ENCODE measurements around the gene CNOT4. TPM values are rescaled to one million over a fixed set of nuclear protein-coding genes. Genes with fewer than 3 reads are reported as not detected.

Gene CNOT4
- total RNA-seq, 4 donors from 2014 or later, result 17.8 to 35.0 (median 26.2) TPM

GRCh38 chr7:135334830-135335543 is 174.9 kb downstream of the CNOT4 start:
- Histone ChIP-seq H3K27ac (no peak overlapping the region), H3K4me1 (no peaks in the 10 kb centered on the region), H3K9me3 (no peaks in the 10 kb centered on the region), H3K27me3 (no peaks in the 10 kb centered on the region), H3K4me3 (no peak overlapping the region), H3K36me3 (no peaks in the 10 kb centered on the region)
- TF ChIP-seq POLR2A (IDR thresholded peaks at IDR 0.05) (no peak), POLR2AphosphoS5 (IDR thresholded peaks at IDR 0.05) (no peak), CTCF (IDR thresholded peaks at IDR 0.05) (no peak), EP300 (IDR thresholded peaks at IDR 0.05) (no peak)
- no peak for ATAC-seq
- WGBS, 2 donors (ENCODE audit: low coverage in 1 of 2), result 0 to 50% methylated on average over 1 to 2 of the region's 10 CpGs

- Histone ChIP-seq H3K27me3 (no peaks in the 10 kb centered on the region), H3K4me3 (no peak overlapping the region), H3K4me1 (no peaks in the 10 kb centered on the region), H3K27ac (no peak overlapping the region), H3K36me3 (no peaks in the 10 kb centered on the region), H3K9me3 (no peaks in the 10 kb centered on the region)
- no peak for ATAC-seq
- no peak for TF ChIP-seq EP300 (IDR thresholded peaks at IDR 0.05)
- TF ChIP-seq POLR2A (IDR thresholded peaks at IDR 0.05), result no peak
- no peak for TF ChIP-seq POLR2AphosphoS5 (IDR thresholded peaks at IDR 0.05)
- no peak for TF ChIP-seq CTCF (IDR thresholded peaks at IDR 0.05)
- WGBS, 2 donors (ENCODE audit: low coverage in 1 of 2), result 86 to 94% methylated on average over 1 of the region's 1 CpG
Measured at GRCh38 chr7:135333946-135334345, 176.0 kb downstream of the CNOT4 start.

DNA sequence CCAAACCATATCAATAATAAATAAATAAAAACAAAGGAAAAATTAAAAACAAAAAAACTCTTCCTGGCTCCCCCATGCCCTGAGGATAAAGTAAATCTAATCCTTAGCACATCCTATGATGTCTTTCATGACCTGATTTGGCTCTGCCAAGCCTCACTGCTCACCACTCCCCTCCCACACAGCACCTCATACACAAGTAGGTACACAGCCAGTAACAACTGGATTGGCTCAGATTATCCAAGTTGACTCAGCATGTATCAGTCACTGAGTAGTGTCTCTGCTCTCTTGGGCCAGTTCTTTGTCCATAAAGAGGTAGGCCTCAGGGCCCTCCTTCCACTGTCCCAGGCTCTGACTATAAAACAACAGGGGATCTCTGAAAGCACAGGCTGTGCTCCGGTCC is 176.7 kb downstream of the CNOT4 start:
- TF ChIP-seq POLR2A (IDR thresholded peaks at IDR 0.05) (no peak), POLR2AphosphoS5 (IDR thresholded peaks at IDR 0.05) (no peak), CTCF (IDR thresholded peaks at IDR 0.05) (no peak), EP300 (IDR thresholded peaks at IDR 0.05) (no peak)
- no peaks in the 10 kb centered on the region for H3K36me3 ChIP-seq
- no peaks in the 10 kb centered on the region for H3K9me3 ChIP-seq
- WGBS, 2 donors (ENCODE audit: low coverage in 1 of 2), result 83% methylated on average over 1 of the region's 1 CpG; no CpG with 5 or more reads in 1 of the 2 donors
- H3K4me1 ChIP-seq, result no peaks in the 10 kb centered on the region
- no peak overlapping the region for H3K27ac ChIP-seq
- H3K27me3 ChIP-seq, result no peaks in the 10 kb centered on the region
- no peak overlapping the region for H3K4me3 ChIP-seq
- ATAC-seq, result no peak

- no peak for TF ChIP-seq EP300 (IDR thresholded peaks at IDR 0.05)
- no peak for TF ChIP-seq CTCF (IDR thresholded peaks at IDR 0.05)
- no peak for TF ChIP-seq POLR2A (IDR thresholded peaks at IDR 0.05)
- no peak for TF ChIP-seq POLR2AphosphoS5 (IDR thresholded peaks at IDR 0.05)
- ATAC-seq, result no peak
- H3K27ac ChIP-seq, result no peak overlapping the region
- no peak overlapping the region for H3K4me3 ChIP-seq
- 100% methylated on average over 1 of the region's 1 CpG; no CpG with 5 or more reads in 1 of the 2 donors for WGBS, 2 donors (ENCODE audit: low coverage in 1 of 2)
- no peaks in the 10 kb centered on the region for H3K36me3 ChIP-seq
- no peaks in the 10 kb centered on the region for H3K9me3 ChIP-seq
- H3K4me1 ChIP-seq, result no peaks in the 10 kb centered on the region
- no peaks in the 10 kb centered on the region for H3K27me3 ChIP-seq
Measured at GRCh38 chr7:135330088-135330487, 179.8 kb downstream of the CNOT4 start.

DNA sequence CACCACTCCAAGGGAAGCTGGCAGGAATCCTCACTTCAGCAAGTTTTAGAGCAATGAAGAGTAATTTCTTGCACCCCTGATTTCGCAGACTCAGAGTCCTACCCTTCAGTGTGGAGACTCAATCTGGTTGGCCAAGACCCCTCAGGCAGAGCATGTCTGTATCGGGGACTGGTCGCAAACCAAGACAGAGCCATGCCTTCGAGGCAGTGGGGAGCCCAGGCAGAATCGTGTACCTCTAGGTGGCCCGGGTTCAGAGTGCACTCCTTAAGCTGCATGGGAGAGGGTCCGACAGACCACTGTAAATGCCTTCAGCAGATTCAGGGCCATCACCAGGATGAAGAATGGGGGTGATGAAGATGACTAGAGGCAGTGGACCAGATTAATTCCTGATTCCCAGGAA is 181.4 kb downstream of the CNOT4 start:
- TF ChIP-seq EP300 (IDR thresholded peaks at IDR 0.05), result no peak
- no peak for TF ChIP-seq POLR2A (IDR thresholded peaks at IDR 0.05)
- H3K4me3 ChIP-seq, result no peak overlapping the region
- WGBS, 2 donors (ENCODE audit: low coverage in 1 of 2), result no CpG with 5 or more reads among the region's 7 CpGs
- H3K4me1 ChIP-seq, result no peaks in the 10 kb centered on the region
- no peaks in the 10 kb centered on the region for H3K27me3 ChIP-seq
- no peak for ATAC-seq
- H3K36me3 ChIP-seq, result no peaks in the 10 kb centered on the region
- no peak overlapping the region for H3K27ac ChIP-seq
- no peaks in the 10 kb centered on the region for H3K9me3 ChIP-seq
